ENCODE data around the gene C2CD3.

- no peak for TF ChIP-seq CTCF (IDR thresholded peaks at IDR 0.05 in 2 of 3, conservative IDR thresholded peaks at IDR 0.05 in 1 of 3; ENCODE audit: control insufficient read depth in 2 of 3, extremely low read depth in 1 of 3, insufficient read depth in 1 of 3, low read depth in 3 of 3, low read length in 3 of 3)
- no peak for TF ChIP-seq NBN (IDR thresholded peaks at IDR 0.05)
- TF ChIP-seq ATF3 (IDR thresholded peaks at IDR 0.05; ENCODE audit: borderline replicate concordance, extremely low read depth, low read depth, low read length), result no peak
- TF ChIP-seq CHD1 (IDR thresholded peaks at IDR 0.05; ENCODE audit: low read depth, low read length), result no peak
- no peak for TF ChIP-seq JUNB (IDR thresholded peaks at IDR 0.05)
- no peak for TF ChIP-seq TCF12 (IDR thresholded peaks at IDR 0.05; ENCODE audit: low read depth, low read length)
- no peak for TF ChIP-seq POLR2A (IDR thresholded peaks at IDR 0.05; ENCODE audit: low read depth, low read length)
- TF ChIP-seq ZBTB33 (IDR thresholded peaks at IDR 0.05), result no peak
- TF ChIP-seq RCOR1 (conservative IDR thresholded peaks at IDR 0.05; ENCODE audit: low read depth, low read length), result no peak
- no peak for TF ChIP-seq YY1 (IDR thresholded peaks at IDR 0.05; ENCODE audit: low read depth, low read length)
These were observed 68.5 kb downstream of the C2CD3 start for GRCh38 chr11:74102321-74102720.
